RWPE1 (cell line): ENCODE measurements around the gene FEV.
A peak's percentile ranks its signal among the peaks of the same experiment; 100 is the strongest.

ENCODE experiments used
- CTCF ChIA-PET: fragments of 350-600 bp; sonication (Branson Sonifier 250); formaldehyde crosslinking; extraction: SDS; loops from one replicate; lab custom pipeline; 2021; lab: Yijun Ruan, JAX
- POLR2A ChIA-PET: fragments of 400-600 bp; formaldehyde crosslinking; extraction: SDS; loops from one replicate; lab custom pipeline; 2020; ENCODE audit warnings: antibody characterized with exemption; ENCODE audit not compliant: low non-redundant PET; lab: Yijun Ruan, JAX
- DNase-seq: peaks from one replicate; pipeline ENCODE4 v3.0.0; 2012; ENCODE audit warnings: low spot score
- H3K27ac ChIP-seq: fragments of 450-650 bp; 2 replicates; pipeline ENCODE4 v1.5.1; 2017
- CTCF ChIP-seq: fragments of 450-650 bp; conservative IDR thresholded peaks from 2 replicates; pipeline ENCODE4 v1.5.1; 2017; ENCODE audit warnings: low read depth, mild to moderate bottlenecking

Gene FEV

GRCh38 chr2:219010162-219010756, 25.3 kb upstream of the FEV start:
- ChIA-PET POLR2A (no interaction called here), CTCF (interaction anchor here (0.5 to 1.7 kb wide), 13 partner anchors 8 to 1040 kb away, joined by 3 to 18 read pairs (median 4); partner anchors contain the start of gene CNPPD1)
- no peak overlapping the region for H3K27ac ChIP-seq
- peak; percentile 60 for DNase-seq
- TF ChIP-seq CTCF: peak; percentile 36

GRCh38 chr2:219009294-219009693, 24.3 kb upstream of the FEV start:
- POLR2A ChIA-PET: no interaction called here
- H3K27ac ChIP-seq: no peak overlapping the region
- CTCF ChIA-PET: interaction anchor here (0.6 to 1.6 kb wide), 4 partner anchors 29 to 145 kb away, joined by 3 to 9 read pairs (median 3); no protein-coding TSS in a partner anchor
- TF ChIP-seq CTCF: no peak
- no peak for DNase-seq

- no peak for TF ChIP-seq CTCF
- H3K27ac ChIP-seq: no peak overlapping the region
- POLR2A ChIA-PET: no interaction called here
- no peak for DNase-seq
- CTCF ChIA-PET: no interaction called here
These were observed 19.0 kb upstream of the FEV start for GRCh38 chr2:219003979-219004378.

GRCh38 chr2:219003267-219003634, 18.3 kb upstream of the FEV start:
- ChIA-PET POLR2A (no interaction called here), CTCF (interaction anchor here (1.0 to 1.9 kb wide), 4 partner anchors 9 to 117 kb away, joined by 3 to 21 read pairs (median 4); no protein-coding TSS in a partner anchor)
- no peak overlapping the region for H3K27ac ChIP-seq
- no peak for TF ChIP-seq CTCF
- no peak for DNase-seq

GRCh38 chr2:219002395-219003266, 17.6 kb upstream of the FEV start:
- ChIA-PET CTCF (interaction anchor here (0.6 to 1.9 kb wide), 23 partner anchors 8 to 477 kb away, joined by 3 to 21 read pairs (median 3); no protein-coding TSS in a partner anchor), POLR2A (no interaction called here)
- H3K27ac ChIP-seq: no peak overlapping the region
- DNase-seq: no peak
- TF ChIP-seq CTCF: peak; percentile 22
